ENCODE results near the gene PRR5L.
A peak's percentile ranks its signal among the peaks of the same experiment; 100 is the strongest.

The PRR5L gene

GRCh38 chr11:36447514-36447913 is 151.4 kb downstream of the PRR5L start:
- no peak for DNase-seq

- DNase-seq, result no peak
These were observed 151.9 kb downstream of the PRR5L start for GRCh38 chr11:36447947-36448346.

- DNase-seq, result no peak
These were observed 153.5 kb downstream of the PRR5L start for GRCh38 chr11:36449561-36450096.

DNA sequence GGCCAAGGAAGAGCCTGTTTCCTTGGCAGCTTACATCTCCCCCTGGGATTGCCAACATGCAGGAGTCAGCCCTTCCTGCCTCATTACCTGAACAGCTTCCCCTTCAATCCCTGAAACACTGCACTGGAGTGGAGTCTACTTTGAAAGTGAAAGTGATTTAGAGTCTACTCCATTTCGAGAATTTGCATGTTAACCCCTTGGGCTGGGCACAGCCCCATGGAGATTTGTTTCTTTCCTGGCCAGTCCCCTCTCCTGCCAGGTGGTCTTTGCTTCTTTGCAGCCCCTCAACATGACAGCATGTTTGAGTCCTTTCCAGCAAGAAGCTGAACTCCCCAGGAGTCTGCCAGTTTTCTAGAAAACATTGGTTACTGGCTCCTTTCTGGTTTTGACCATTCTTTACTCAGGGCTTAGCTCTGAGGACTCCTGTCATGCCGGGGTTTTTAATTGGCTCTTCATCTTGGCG is 154.1 kb downstream of the PRR5L start:
- DNase-seq, result no peak

DNA sequence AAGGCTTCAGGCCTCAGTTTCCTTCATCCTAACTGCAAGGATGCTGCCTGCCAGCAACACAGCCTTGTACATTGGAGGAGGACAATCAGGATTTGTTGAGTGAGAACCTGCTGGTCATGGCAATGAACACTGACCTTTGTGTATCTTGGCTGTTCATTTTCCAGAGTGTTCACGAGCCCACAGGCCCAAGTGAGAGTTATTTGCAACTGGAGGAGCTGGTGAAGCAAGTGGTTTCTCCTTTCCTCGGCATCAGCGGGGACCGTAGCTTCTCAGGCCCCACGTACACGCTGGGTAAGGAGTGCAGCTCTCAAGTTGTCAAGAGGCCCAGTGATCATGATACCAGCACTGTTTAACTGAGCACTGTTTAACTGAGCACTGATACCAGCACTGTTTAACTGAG is 155.0 kb downstream of the PRR5L start:
- DNase-seq, result no peak

GRCh38 chr11:36451681-36452080 is 155.6 kb downstream of the PRR5L start:
- no peak for DNase-seq

DNA sequence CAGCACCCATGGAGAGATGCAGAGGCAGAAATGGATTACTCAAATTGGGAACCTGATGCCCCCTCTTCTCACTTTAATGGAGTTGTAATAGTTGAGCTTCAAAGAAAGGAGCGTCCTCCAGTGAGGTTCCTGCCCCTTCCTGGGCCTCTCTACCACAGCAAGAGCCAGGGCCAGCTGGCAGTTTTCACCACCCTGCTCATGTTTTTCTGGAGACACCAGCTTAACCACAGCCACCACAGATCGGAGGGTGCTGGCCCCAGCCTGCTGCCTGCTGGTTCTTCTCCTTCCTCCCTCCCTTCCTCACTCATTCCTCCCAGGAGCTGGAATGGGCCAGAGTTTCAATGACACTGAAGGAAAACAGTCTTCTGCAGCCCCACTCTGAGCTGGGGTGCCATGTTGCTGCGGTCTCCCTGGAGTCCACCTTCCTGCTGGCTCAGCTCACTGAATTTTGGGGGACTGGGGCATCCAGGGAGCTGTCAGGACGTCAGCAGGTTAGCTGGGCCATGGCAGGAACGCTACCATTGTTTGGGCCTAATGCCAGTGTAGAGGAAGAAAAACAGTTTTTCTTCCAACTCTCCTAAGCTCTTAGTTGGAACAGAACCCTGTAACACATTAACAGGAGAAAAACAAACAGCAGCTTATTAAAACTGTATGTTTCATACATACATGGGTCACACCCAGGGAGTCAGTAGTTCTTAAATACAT is 156.3 kb downstream of the PRR5L start:
- DNase-seq, result no peak

DNA sequence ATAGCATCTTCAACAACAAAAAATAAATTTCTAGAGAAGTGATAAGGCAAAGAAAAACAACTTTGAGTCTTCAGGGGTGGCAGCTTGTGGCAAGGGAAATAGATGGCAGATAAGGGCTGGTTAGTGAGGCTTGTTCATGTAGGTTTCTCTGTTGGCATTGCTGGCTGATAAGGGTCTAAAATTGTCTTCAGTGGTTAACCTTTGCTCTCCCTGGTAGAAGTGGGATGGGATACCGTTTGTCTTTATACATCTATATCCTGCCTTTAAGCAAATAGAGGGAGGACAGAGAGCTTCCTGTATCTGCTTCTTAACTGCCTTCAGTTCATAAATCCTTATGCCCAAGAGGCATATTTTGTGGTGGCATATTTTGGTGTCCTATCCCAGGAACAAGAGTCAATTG is 156.9 kb downstream of the PRR5L start:
- no peak for DNase-seq

DNA sequence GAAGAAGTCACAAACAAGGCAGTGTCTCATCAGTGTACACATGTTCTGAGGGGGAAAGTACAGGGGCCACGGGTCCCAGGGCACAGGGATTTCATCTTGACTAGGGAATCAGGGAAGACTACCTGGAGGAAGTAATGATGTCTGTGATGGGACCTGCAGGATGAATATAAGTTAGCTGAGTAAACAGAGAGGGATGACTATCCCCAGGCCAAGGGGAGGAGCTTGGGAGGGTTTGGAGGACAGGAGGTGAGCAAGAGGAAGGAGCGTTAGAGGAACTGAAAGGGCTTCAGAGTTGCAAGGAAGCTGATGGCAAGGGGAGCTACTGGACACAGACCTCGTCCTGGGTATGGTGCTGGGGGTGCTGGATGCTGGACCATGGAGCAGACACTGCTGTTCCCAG is 157.6 kb downstream of the PRR5L start:
- no peak for DNase-seq

- DNase-seq, result no peak
These were observed 158.5 kb downstream of the PRR5L start for GRCh38 chr11:36454551-36454940.

DNA sequence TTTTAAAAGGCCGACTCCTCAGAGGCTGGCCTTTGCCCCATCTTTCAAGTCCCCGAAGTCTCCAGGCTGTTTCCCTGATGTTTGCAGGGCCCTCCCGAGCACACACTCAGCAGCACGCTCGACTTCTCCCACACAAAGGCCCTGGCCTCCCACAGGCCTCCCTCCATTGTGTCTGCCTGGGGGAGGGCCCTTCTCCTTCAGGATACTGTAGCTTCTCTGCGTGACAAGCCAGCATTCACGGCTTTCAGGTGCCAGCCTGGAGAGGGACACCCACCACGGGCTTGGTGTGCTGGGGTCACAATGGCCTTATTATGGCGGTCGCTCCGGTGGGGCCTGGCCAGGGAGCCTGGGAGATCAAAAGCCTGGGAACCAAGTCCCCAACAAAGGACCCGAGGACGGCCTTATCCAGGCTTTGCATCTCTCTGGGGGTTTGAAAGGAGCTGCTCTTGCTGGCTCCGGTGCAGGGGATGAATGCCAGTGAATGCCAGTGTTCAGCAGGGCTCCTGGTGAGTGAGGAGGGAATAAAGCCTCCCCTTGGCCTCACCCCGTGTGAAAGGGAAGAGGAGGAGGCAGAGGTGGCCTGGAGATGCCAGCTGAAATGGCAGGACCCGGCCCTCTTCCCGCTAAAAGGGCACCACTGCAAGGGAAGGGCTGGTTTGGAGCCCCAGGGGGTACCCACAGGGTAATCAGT is 159.0 kb downstream of the PRR5L start:
- no peak for DNase-seq

DNA sequence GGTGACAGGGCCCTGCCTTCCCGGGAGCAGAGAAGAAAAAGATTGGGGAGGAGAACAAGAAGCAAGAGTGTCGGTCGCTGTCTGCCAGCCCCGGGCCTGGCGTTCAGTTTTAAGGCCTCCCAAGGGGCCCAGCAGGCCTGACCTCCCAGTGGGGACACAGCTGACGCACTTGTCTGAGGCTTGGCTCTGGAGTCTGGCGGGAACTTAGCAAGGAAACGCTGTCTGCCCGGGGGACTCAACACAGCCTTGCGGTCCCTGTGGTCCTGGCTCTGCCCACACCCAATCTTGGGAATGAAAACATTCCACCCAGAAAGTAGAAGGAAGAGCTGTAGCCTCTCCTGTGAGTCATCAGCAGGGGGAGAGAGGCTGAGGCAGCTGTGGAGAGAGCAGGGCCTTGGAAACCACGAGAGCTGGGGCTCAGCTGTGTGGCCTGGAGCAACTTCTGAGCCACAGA is 159.6 kb downstream of the PRR5L start:
- DNase-seq, result peak; percentile 97

- peak; percentile 59 for DNase-seq
These were observed 160.1 kb downstream of the PRR5L start for GRCh38 chr11:36456156-36456555.

DNA sequence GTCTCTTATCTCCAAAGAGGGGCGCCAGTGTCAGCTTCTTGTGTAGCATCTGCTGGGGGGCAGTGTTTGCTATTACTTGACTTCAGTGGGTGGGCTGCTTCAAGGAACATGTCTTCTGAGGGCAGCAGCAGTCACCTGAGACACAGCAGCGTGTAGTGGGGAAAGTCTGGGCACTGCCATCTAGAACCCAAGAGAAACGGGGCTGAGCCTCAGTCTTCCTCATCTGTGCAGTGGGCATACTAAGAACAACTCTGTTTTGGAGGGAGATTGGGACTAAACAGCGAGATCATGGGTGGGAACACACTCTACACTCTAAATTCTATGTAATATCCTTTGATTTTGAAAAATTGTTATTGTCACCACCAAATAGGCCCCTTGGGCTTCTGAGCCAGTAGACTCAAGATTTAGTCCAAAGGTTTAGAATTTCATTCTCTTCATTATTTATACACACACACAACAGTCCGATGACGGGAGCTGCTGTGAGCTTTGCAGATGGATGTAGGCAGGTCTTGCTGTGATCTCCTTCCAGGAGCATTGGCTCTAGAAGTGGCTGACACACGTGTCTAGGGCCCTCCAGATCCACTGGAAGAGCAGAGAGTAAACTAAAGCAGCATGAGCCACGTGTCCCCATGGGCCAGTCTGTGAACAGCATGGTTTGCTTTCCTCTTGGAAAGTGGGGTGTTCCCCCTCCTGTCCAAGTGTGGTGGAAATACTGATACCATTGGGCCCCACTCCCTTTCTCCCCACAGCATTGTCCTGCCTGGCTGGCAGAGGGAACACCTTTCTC is 162.2 kb downstream of the PRR5L start:
- DNase-seq, result no peak

DNA sequence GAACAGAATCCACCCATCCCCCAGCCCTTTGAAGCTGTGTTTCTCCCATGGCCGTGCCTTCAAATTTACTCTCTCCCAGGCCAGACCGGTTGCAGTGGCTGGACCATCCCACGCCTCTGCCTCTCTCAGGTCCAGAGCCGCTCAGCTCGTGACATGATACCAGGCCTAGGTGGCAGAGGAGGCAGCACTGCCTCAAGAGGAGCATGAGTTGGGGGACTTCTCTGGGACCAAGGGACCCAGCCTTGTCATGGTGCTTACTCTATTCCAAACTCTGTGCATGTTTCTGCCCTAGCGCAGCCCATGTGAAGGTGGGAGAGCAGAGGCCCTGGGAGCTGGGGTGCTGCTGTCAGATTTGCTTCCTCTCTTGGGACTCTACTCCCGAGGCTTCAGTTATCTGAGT is 163.0 kb downstream of the PRR5L start:
- no peak for DNase-seq

GRCh38 chr11:36460220-36460619 is 164.1 kb downstream of the PRR5L start:
- no peak for DNase-seq

GRCh38 chr11:36462321-36462720 is 166.2 kb downstream of the PRR5L start:
- no peak for DNase-seq

GRCh38 chr11:36463781-36464180 is 167.7 kb downstream of the PRR5L start:
- peak; percentile 35 for DNase-seq

GRCh38 chr11:36464720-36465119 is 168.6 kb downstream of the PRR5L start:
- no peak for DNase-seq

- no peak for DNase-seq
These were observed 169.5 kb downstream of the PRR5L start for GRCh38 chr11:36465449-36466163.

- DNase-seq, result no peak
These were observed 170.9 kb downstream of the PRR5L start for GRCh38 chr11:36467012-36467411.

DNA sequence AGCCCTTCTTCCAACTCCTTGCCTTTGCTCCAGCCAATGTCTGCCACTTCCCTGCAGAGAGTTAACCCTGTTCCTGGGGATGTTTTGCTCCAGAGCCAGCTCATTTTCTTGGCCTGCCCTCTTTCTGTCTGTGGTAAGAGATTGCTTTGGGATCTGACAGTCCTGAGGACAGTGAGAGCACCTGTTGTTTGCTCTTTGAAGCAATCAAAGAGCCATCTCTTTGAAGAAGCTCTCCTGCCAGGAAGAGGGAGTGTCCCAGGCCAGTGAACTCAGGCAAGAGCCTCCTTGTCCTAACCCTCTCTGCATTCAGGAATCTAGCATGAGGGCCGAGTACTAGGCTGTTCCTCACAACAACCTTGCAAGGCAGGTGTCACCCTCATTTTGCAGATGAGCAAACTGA is 171.8 kb downstream of the PRR5L start:
- DNase-seq, result no peak

DNA sequence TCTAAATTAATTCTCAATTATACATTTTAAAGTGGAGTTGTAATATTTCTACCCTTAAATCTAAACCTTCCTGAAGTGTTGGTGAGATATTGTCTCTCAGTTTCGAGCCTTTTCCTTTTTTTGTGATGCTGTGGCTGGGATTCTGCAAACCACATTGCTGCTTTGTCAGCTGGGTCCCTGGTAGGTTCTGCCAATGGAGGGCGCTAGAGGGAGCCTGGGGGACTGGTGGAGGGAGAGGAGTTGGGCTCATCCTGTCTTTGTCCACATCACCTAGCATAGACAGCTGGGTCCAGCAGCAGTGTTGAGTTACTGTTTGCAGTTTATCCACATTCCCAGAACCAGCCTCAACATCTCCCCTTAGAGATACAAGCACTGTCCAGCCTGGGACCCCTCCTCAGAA is 173.0 kb downstream of the PRR5L start:
- no peak for DNase-seq
